ENCODE results near the gene AGBL4. TPM values are rescaled to one million over a fixed set of nuclear protein-coding genes. Genes with fewer than 3 reads are reported as not detected.

AGBL4 gene
- total RNA-seq, 1 donor from 2014 or later = 2.1 TPM

GRCh38 chr1:48561444-48561843 lies 1462.3 kb downstream of the AGBL4 start:
- no peaks in the 10 kb centered on the region for H3K36me3 ChIP-seq
- intact Hi-C loops (cut with DNase I) = no loop called here
- no peak for TF ChIP-seq CTCF (IDR thresholded peaks at IDR 0.05)
- no peak for ATAC-seq
- no peaks in the 10 kb centered on the region for H3K9me3 ChIP-seq
- DNase-seq = no peak
- no peak overlapping the region for H3K27ac ChIP-seq
- H3K4me1 ChIP-seq = no peaks in the 10 kb centered on the region
- H3K4me3 ChIP-seq = no peak overlapping the region
- H3K27me3 ChIP-seq (ENCODE audit: low read depth) = peaks cover 3% of the 10 kb centered on the region

GRCh38 chr1:48560577-48560976 lies 1463.2 kb downstream of the AGBL4 start:
- no peak overlapping the region for H3K27ac ChIP-seq
- DNase-seq (no peak), ATAC-seq (no peak)
- no peak overlapping the region for H3K4me3 ChIP-seq
- TF ChIP-seq CTCF (IDR thresholded peaks at IDR 0.05) = no peak
- no peaks in the 10 kb centered on the region for H3K4me1 ChIP-seq
- no peaks in the 10 kb centered on the region for H3K9me3 ChIP-seq
- intact Hi-C loops (cut with DNase I) = no loop called here
- H3K27me3 ChIP-seq (ENCODE audit: low read depth) = peaks cover 3% of the 10 kb centered on the region
- H3K36me3 ChIP-seq = no peaks in the 10 kb centered on the region

GRCh38 chr1:48560116-48560515 lies 1463.6 kb downstream of the AGBL4 start:
- no peak for TF ChIP-seq CTCF (IDR thresholded peaks at IDR 0.05)
- no peak overlapping the region for H3K4me3 ChIP-seq
- DNase-seq (no peak), ATAC-seq (no peak)
- no peaks in the 10 kb centered on the region for H3K4me1 ChIP-seq
- H3K36me3 ChIP-seq = no peaks in the 10 kb centered on the region
- no peaks in the 10 kb centered on the region for H3K9me3 ChIP-seq
- H3K27ac ChIP-seq = no peak overlapping the region
- intact Hi-C loops (cut with DNase I) = no loop called here
- H3K27me3 ChIP-seq (ENCODE audit: low read depth) = peaks cover 3% of the 10 kb centered on the region

- intact Hi-C loops (cut with DNase I) = no loop called here
- no peak for ATAC-seq
- no peak overlapping the region for H3K4me3 ChIP-seq
Measured at GRCh38 chr1:48558366-48558765, 1465.4 kb downstream of the AGBL4 start.

GRCh38 chr1:48556186-48556850 lies 1467.4 kb downstream of the AGBL4 start:
- no peak overlapping the region for H3K27ac ChIP-seq
- no peak for TF ChIP-seq CTCF (IDR thresholded peaks at IDR 0.05)
- H3K27me3 ChIP-seq (ENCODE audit: low read depth) = peaks cover 3% of the 10 kb centered on the region
- H3K36me3 ChIP-seq = no peaks in the 10 kb centered on the region
- H3K4me3 ChIP-seq = no peak overlapping the region
- intact Hi-C loops (cut with DNase I) = no loop called here
- no peaks in the 10 kb centered on the region for H3K9me3 ChIP-seq
- H3K4me1 ChIP-seq = no peaks in the 10 kb centered on the region
- DNase-seq (no peak), ATAC-seq (no peak)

More at GRCh38 chr1:48558366-48558765, 1465.4 kb downstream of the AGBL4 start:
- H3K27me3 ChIP-seq (ENCODE audit: low read depth) = peaks cover 3% of the 10 kb centered on the region
- no peak overlapping the region for H3K27ac ChIP-seq
- H3K9me3 ChIP-seq = no peaks in the 10 kb centered on the region
- H3K4me1 ChIP-seq = no peaks in the 10 kb centered on the region
- no peak for DNase-seq
- TF ChIP-seq CTCF (IDR thresholded peaks at IDR 0.05) = no peak
- no peaks in the 10 kb centered on the region for H3K36me3 ChIP-seq
